Pancreas (tissue), 10 donors: ENCODE measurements around the gene ATRNL1. TPM values are rescaled to one million over a fixed set of nuclear protein-coding genes. Genes with fewer than 3 reads are reported as not detected.

Experiments used
- ATAC-seq, 4 donors: fragments of 200-7000 bp; cut with Tn5 transposase; one replicate each; pipeline versions ENCODE4 v1.8.0 to v1.9.1; 2020; ENCODE audit warnings: mild to moderate bottlenecking in 4 of 4, moderate library complexity in 4 of 4
- DNase-seq, 6 donors: peaks; one replicate each; pipeline ENCODE4 v3.0.0-alpha.2; 2020
- FAIRE-seq: peaks from 2 replicates; lab custom pipeline; 2012; peaks lifted over from hg19 to GRCh38; lab: Jason Lieb, UNC
- H3K27ac ChIP-seq, 4 donors: fragments of 200-600 bp; sonication (generic); 1 replicate in 3 of 4; 2 replicates in 1 of 4; pipeline versions ENCODE4 v1.5.0 to v1.8.0; 2020
- H3K27me3 ChIP-seq, 4 donors: fragments of 200-600 bp; one replicate each; pipeline ENCODE4 v1.8.0; 2021
- H3K36me3 ChIP-seq, 3 donors: fragments of 200-600 bp; sonication (generic) in 1 of 3; one replicate each; pipeline versions ENCODE4 v1.5.0 to v1.8.0; 2020 to 2021
- H3K4me1 ChIP-seq, 3 donors: fragments of 200-600 bp; one replicate each; pipeline ENCODE4 v1.8.0; 2021
- H3K4me3 ChIP-seq, 4 donors: fragments of 200-600 bp; sonication (generic) in 2 of 4; one replicate each; pipeline versions ENCODE4 v1.5.0 to v1.8.0; 2020 to 2021
- H3K9me3 ChIP-seq, 4 donors: fragments of 200-600 bp; one replicate each; pipeline ENCODE4 v1.8.0; 2021
- CTCF ChIP-seq, 4 donors: fragments of 200-600 bp; sonication (generic) in 3 of 4; IDR thresholded peaks; one replicate each; pipeline versions ENCODE4 v1.5.0 to v1.8.0; 2021; ENCODE audit warnings: antibody characterized with exemption in 4 of 4
- WGBS, 2 donors: extraction: QIAGEN DNeasy Blood & Tissue Kit; methylation state at CpG; one replicate each; pipeline ENCODE4 v1.1.7; 2013; 5-methylcytosine and 5-hydroxymethylcytosine counted together
- intact Hi-C, 3 donors: fragments of 100-400 bp; cut with DNase I; formaldehyde crosslinking; loops; one replicate each; pipeline versions ENCODE4 v1.11.1 to v1.14.2; 2022
- polyA plus RNA-seq, 2 donors: library from polyadenylated mRNA; stranded (reverse); fragments of 200-250 nt; gene quantifications; one replicate each; pipeline ENCODE4 v1.2.3, GENCODE V29; 2013
- total RNA-seq, 6 donors: library from RNA; stranded (reverse); fragmentation: NEBNext Ultra II Directional in 4 of 6; extraction: Animal tissue kit (Norgen Biotek cat#: 25700) in 4 of 6; gene quantifications; one replicate each; pipeline versions ENCODE4 v1.2.1 to v1.2.4, GENCODE V29; 2021 to 2023
- donor health status: healthy with polysubstance abuse.
- donor health status: DM: no; HTN: no; CAD: no; lungs with moderate emphysema.
- donor health status: DM: no; HTN: no; CAD: no.
- donor health status: control.
- donor health status: control.
- donor health status: Bipolar disorder and iron deficiency.
- donor health status: DM: yes; HTN: yes; CAD: no.
- donor health status: DM: no; HTN: no; CAD: no.
- donor health status: DM: no; HTN: no; CAD: no.
- donor health status: DM: yes; HTN: yes; CAD: no.

The ATRNL1 gene
- total and polyA plus RNA-seq, 8 donors = 0.91 to 5.7 (median 3.9) TPM

- WGBS, 2 donors = 71 to 72% methylated on average over 5 of the region's 5 CpGs
- Histone ChIP-seq H3K36me3 (no peaks in the 10 kb centered on the region), H3K4me3 (no peak overlapping the region), H3K27ac (no peak overlapping the region), H3K4me1 (no peaks in the 10 kb centered on the region), H3K9me3 (no peaks in the 10 kb centered on the region), H3K27me3 (no peaks in the 10 kb centered on the region)
- no peak for TF ChIP-seq CTCF (IDR thresholded peaks at IDR 0.05)
- ATAC-seq (no peak), DNase-seq (no peak), FAIRE-seq (no peak)
- intact Hi-C loops = no loop called here
Observed at GRCh38 chr10:115902596-115902995, 809.4 kb downstream of the ATRNL1 start.

- intact Hi-C loops = no loop called here
- no peak for TF ChIP-seq CTCF (IDR thresholded peaks at IDR 0.05)
- H3K27ac ChIP-seq = no peak overlapping the region
- 65 to 71% methylated on average over 1 of the region's 1 CpG for WGBS, 2 donors
- no peaks in the 10 kb centered on the region for H3K27me3 ChIP-seq
- no peaks in the 10 kb centered on the region for H3K36me3 ChIP-seq
- H3K4me1 ChIP-seq = no peaks in the 10 kb centered on the region
- no peak for FAIRE-seq
- H3K9me3 ChIP-seq = no peaks in the 10 kb centered on the region
- DNase-seq = no peak
- no peak for ATAC-seq
- H3K4me3 ChIP-seq = no peak overlapping the region
Observed at GRCh38 chr10:115903207-115903606, 810.0 kb downstream of the ATRNL1 start.

DNA sequence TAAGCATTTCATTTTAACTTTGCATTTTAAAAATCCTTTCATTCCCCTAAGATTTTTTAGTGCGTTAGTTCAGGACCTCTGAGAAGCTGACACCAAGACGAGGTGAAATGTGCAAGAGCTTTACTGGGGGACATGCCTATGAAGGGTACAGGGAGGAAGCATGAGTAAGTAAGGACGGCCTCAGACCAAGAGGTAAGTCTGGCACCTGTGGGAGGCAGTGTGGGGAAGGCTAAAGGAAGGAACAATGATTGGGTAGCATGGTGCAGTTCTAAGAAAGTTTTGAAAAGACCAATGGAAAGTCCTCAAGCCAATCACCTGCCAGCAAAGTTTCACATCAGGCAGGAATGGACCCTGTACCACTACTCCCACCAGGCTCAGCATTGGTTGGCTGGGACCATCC, 810.7 kb downstream of the ATRNL1 start:
- WGBS, 2 donors = 88 to 91% methylated on average over 3 of the region's 3 CpGs
- FAIRE-seq = no peak

GRCh38 chr10:115909037-115909436, 815.9 kb downstream of the ATRNL1 start:
- 93% methylated on average over 5 of the region's 5 CpGs for WGBS, 2 donors
- DNase-seq (no peak), ATAC-seq (no peak)

More for the DNA sequence above, 810.7 kb downstream of the ATRNL1 start:
- intact Hi-C loops = no loop called here
- no peaks in the 10 kb centered on the region for H3K4me1 ChIP-seq
- no peak overlapping the region for H3K4me3 ChIP-seq
- no peaks in the 10 kb centered on the region for H3K27me3 ChIP-seq
- ATAC-seq = no peak
- TF ChIP-seq CTCF (IDR thresholded peaks at IDR 0.05) = no peak
- no peaks in the 10 kb centered on the region for H3K9me3 ChIP-seq
- H3K36me3 ChIP-seq = no peaks in the 10 kb centered on the region
- DNase-seq = no peak
- H3K27ac ChIP-seq = no peak overlapping the region

More at GRCh38 chr10:115909037-115909436, 815.9 kb downstream of the ATRNL1 start:
- H3K9me3 ChIP-seq = no peaks in the 10 kb centered on the region
- no peak overlapping the region for H3K4me3 ChIP-seq
- intact Hi-C loops = no loop called here
- H3K36me3 ChIP-seq = no peaks in the 10 kb centered on the region
- TF ChIP-seq CTCF (IDR thresholded peaks at IDR 0.05) = no peak
- H3K4me1 ChIP-seq = no peaks in the 10 kb centered on the region
- no peak for FAIRE-seq
- no peaks in the 10 kb centered on the region for H3K27me3 ChIP-seq
- H3K27ac ChIP-seq = no peak overlapping the region
